ENCODE data around the gene RGS13. TPM values are rescaled to one million over a fixed set of nuclear protein-coding genes. Genes with fewer than 3 reads are reported as not detected.
A peak's percentile ranks its signal among the peaks of the same experiment; 100 is the strongest.
"Not testable (repeated sequence)": the region's sequence is repeated elsewhere in the genome, so short reads cannot be mapped to it uniquely, and the experiment has no call there.

Gene RGS13
- total RNA-seq, 2 donors from 2014 or later = 0.32 TPM; not detected in 1

GRCh38 chr1:192654591-192655251 lies 18.8 kb downstream of the RGS13 start:
- ATAC-seq (peak in 1 of 2 donors; percentile 40), DNase-seq (no peak)
- intact Hi-C loops (cut with DNase I) = no loop called here

DNA sequence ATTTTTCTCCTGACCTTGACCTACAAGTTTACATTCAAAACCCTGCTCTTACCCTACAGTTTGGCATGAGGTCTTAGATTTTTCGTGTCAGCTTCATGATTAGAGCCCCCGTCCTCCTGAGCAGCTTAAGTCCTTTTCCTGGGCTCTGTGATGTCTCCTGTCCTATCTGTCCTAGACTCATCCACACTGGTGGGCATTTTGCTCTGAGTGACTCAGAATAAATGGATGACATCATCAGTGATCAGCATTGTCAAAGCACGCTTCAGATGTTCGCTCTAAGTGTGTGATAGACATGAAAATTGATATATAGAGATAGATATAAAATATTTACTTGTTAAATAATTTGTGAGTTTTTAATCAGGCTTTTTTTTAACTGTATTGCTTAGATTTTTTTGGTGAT lies 21.8 kb downstream of the RGS13 start:
- no peak for DNase-seq
- no peak for ATAC-seq

GRCh38 chr1:192658255-192658654 lies 22.3 kb downstream of the RGS13 start:
- ATAC-seq (no peak), DNase-seq (no peak)
- intact Hi-C loops (cut with DNase I) = no loop called here

More for the DNA sequence above, 21.8 kb downstream of the RGS13 start:
- intact Hi-C loops (cut with DNase I) = no loop called here

DNA sequence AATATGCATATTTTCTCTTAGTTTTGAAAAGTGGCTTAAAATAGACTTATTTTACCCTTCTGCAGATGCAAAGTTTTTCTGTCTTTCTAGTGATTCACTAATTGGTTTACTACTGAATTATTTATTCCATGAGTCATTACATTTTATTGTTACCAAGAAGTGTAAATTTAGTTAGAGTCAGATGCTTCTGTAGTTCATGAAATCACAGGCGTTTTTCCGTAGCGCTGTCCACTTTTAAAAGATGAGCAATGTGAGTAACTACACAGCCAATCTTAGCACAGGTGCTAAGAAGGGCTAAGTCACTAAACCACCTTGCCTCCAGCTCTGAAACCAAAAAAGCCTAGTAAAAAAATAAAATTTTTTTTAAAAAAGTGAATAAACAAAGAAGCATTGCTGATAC lies 24.7 kb downstream of the RGS13 start:
- intact Hi-C loops (cut with DNase I) = no loop called here
- DNase-seq = no peak
- no peak for ATAC-seq

DNA sequence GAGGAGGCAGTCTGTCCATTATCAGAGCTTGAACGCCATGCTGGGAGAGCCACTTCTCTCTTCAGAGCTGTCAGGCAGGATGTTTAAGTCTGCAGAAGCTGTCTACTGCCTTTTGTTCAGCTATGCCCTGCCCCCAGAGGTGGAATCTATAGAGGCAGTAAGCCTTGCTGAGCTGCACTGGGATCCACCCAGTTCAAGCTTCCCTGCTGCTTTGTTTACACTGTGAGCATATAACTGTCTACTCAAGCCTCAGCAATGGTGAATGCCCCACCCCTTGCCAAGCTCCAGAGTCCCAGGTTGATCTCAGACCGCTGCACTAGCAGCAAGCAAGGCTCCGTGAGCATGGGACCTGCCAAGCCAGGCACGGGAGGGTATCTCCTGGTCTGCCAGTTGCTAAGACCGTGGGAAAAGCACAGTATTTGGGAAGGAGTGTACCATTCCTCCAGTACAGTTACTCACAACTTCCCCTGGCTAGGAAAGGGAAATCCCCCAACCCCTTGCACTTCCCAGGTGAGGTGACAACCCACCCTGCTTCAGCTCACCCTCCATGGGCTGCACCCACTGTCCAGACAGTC lies 32.5 kb downstream of the RGS13 start:
- intact Hi-C loops (cut with DNase I) = no loop called here
- ATAC-seq = no peak
- DNase-seq = no peak

DNA sequence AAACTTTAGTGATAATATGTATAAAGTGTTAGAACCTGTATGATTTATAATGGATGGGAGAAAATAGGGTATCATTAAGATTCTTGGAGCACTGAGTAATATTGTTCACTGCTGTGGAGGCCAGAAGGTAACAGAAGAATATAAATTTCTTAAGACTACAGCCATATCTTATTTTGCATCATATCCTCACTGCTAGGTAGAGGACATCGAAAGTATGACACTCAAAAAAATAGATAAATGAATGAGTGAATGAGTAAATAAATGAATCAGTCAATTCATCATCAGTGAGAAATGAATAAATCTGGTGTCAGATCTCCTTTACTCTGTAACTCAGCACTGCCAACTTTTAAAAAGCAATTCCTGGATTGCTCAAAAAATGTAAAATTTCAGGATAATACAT lies 33.2 kb downstream of the RGS13 start:
- DNase-seq (no peak), ATAC-seq (no peak)
- intact Hi-C loops (cut with DNase I) = no loop called here

- no peak for ATAC-seq
- intact Hi-C loops (cut with DNase I) = no loop called here
- DNase-seq = no peak
These were observed 39.8 kb downstream of the RGS13 start for GRCh38 chr1:192675716-192676115.

DNA sequence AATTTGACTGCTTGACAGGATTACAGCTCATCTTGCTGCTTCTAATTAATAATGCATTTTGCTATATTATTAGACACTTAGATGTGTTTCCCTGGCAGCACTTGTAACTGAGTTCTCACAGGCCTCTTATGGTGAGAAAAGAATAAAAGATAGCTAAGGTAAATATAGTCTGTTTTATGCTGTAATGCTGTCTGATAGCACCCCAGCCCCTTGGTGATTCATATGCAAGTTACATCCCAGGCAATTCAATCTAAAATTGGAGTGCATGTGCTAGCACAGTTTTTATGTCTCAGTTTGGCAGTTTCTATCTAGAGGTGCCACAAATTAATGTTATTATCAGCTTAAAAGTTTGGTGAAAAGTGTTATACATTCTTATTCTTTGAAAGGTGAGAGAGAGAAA lies 42.2 kb downstream of the RGS13 start:
- intact Hi-C loops (cut with DNase I) = no loop called here
- ATAC-seq (peak in 1 of 2 donors; percentile 80), DNase-seq (no peak)

- DNase-seq = no peak
- intact Hi-C loops (cut with DNase I) = no loop called here
- ATAC-seq = no peak
These were observed 46.4 kb downstream of the RGS13 start for GRCh38 chr1:192682335-192682734.

- ATAC-seq; intact Hi-C loops (cut with DNase I); DNase-seq: not testable (repeated sequence)
These were observed 47.1 kb downstream of the RGS13 start for GRCh38 chr1:192683081-192683480.

- intact Hi-C loops (cut with DNase I) = no loop called here
- ATAC-seq = no peak
- no peak for DNase-seq
These were observed 53.5 kb downstream of the RGS13 start for GRCh38 chr1:192689459-192689858.

DNA sequence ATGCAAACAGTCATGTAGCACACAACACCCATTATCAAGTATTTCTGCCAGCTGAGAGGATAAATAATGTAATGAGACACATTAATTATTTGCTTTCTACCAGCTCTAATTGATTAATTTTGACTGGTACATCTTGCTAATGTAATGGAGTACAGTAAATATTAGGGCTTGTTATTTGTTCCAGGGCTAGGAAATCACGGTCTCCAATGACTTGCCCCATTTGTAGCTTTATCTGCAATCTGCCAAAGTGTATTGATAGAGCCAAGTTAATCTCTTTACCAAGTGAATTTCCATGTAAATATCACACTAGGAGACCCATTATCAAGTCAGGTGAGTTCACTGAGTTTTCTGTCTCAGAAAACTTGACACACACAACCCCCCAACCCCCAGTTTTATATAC lies 55.1 kb downstream of the RGS13 start:
- no peak for ATAC-seq
- intact Hi-C loops (cut with DNase I) = no loop called here
- DNase-seq = no peak

DNA sequence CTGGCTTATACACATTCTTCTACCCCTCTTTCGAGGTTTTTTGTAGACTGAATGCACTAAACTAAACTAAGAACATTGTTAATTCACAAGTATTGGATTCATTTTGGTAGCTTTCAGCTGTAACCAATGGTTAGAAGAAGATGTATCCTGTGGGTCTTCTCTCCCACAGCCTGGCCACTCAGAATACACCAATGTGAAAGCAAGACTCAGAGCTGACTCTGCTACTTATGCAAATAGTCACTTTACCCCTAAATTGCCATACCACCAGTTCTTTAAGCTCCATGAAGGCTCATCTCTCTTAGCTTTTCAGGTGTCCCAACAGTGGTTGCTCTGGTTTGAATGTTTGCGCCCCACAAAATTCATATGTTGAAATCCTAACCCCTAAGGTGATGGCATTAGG lies 60.1 kb downstream of the RGS13 start:
- intact Hi-C loops (cut with DNase I) = no loop called here
- DNase-seq (no peak), ATAC-seq (no peak)

DNA sequence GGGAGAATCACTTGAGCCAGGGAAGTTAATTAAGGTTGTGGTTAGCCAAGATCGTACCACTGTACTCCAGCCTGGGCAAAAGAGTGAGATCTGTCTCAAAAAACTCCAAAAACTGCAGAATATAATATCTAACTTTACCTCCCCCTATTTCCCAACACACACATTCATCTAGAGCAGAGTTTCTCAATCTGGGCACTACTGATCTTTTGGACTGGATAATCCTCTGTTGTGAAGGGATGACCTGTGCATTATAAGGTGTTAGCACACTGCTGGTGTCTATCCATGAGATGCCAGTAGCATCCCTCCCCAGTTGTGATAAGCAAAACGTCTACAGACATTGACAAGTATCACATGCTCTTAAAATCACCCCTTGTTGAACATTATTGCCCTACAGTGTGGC lies 61.8 kb downstream of the RGS13 start:
- ATAC-seq (no peak), DNase-seq (no peak)
- intact Hi-C loops (cut with DNase I) = no loop called here

DNA sequence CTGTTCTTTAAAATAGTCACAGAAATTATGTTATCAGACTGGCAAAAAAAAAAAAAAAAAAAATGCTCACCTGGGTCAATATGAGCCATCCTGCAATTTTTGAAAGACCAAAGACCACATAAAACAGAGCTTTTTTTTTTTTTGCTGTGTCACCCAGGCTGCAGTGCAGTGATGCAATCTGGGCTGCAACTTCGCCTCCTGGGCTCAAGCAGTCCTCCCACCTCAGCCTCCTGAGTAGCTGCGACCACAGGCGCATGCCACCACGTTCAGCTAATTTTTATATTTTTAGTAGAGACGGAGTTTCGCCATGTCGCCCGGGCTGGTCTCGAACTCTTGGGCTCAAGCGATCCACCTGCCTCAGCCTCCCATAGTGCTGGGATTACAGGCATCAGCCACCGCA lies 62.8 kb downstream of the RGS13 start:
- intact Hi-C loops (cut with DNase I) = no loop called here
- DNase-seq = no peak
- ATAC-seq = no peak

DNA sequence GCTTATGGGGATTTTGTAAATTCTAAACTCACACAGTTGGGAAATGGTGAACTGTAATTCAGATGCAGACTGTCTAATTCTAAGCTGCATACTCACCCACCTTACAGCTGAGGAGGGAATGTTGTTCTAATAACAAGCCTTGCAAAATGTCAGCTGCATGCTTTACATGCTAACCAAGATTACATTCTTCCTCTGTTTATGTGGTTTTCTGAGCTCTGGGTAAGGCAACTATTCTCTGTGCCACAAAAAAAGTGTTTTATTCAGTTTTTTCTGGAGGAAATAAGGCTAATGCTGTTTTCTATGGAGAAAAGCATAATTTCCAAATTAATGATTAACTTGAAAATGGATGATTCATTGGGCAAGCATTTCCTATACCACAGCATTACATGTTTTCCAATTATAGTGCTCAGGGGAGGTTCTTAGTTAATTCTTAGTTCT lies 64.9 kb downstream of the RGS13 start:
- no peak for ATAC-seq
- intact Hi-C loops (cut with DNase I) = no loop called here
- DNase-seq = no peak

DNA sequence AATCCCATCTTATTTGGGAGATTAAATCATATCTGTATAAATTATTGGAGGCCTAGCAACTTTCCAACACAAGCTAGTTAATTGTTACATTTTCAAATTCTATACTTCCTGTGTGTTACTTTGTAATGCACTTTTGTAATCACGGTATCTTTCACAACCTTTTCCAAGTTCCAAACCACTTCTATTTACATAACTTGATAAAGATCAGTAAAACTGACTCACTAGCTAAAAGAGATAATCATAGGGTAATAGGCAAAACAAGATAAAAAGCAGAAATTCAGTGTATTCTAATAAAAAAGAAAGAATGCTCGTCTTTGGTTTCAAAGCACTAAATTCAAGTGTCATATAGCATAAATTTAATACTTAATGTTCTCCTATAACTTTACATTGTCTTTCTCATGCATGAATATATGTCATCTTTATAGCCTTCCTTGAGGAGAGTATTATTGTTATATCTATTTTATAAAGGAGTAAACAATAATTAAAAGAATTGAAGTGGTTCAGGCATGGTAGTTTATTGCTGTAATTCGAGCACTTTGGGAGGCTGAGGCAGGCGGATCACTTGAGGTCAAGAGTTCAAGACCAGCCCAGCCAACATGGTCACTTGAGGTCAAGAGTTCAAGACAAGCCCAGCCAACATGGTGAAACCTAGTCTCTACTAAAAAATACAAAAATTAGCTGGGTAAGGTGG lies 66.4 kb downstream of the RGS13 start:
- intact Hi-C loops (cut with DNase I) = no loop called here
- ATAC-seq = no peak
- no peak for DNase-seq

- intact Hi-C loops (cut with DNase I) = no loop called here
- ATAC-seq (no peak), DNase-seq (no peak)
These were observed 67.6 kb downstream of the RGS13 start for GRCh38 chr1:192703283-192704206.

DNA sequence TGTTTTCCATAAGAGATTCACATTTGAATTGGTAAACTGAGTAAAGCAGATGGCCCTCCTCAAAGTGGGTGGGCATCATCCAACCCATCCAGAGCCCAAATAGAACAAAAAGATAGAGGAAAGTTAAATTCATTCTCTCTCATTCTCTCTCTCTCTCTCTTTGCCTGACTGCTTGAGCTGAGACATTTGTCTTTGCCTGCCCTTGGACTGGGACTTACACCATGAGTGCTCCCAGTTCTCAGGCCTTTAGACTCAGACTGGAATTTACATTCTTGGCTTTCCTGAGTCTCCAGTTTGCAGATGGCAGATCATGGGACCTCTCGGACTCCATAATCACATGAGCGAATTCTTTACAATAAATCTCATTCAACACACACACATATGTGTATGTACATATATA lies 69.6 kb downstream of the RGS13 start:
- DNase-seq (no peak), ATAC-seq (no peak)
- intact Hi-C loops (cut with DNase I) = no loop called here

- no peak for DNase-seq
- no peak for ATAC-seq
- intact Hi-C loops (cut with DNase I) = no loop called here
These were observed 71.0 kb downstream of the RGS13 start for GRCh38 chr1:192706936-192707335.

Measured in left cardiac atrium (tissue), 4 donors.